LHCN-M2 (cell line): ENCODE measurements around the gene LIG1. TPM values are rescaled to one million over a fixed set of nuclear protein-coding genes. Genes with fewer than 3 reads are reported as not detected.
A peak's percentile ranks its signal among the peaks of the same experiment; 100 is the strongest.

Experiments
- DNase-seq: peaks from one replicate; pipeline ENCODE4 v3.0.0-alpha.2; 2012; ENCODE audit warnings: low read depth
- total RNA-seq: library from RNA; depleted of rRNA; stranded (reverse); fragments of >200 nt; gene quantifications from 2 replicates; pipeline ENCODE4 v1.2.3, GENCODE V29; 2014

Gene LIG1
- total RNA-seq, 1 experiment from 2014 or later: 49.8 TPM

GRCh38 chr19:48182434-48182833 is 12.3 kb upstream of the LIG1 start:
- DNase-seq: no peak

- DNase-seq: no peak
These were observed 11.4 kb upstream of the LIG1 start for GRCh38 chr19:48181505-48181904.

- DNase-seq: no peak
These were observed 6.1 kb upstream of the LIG1 start for GRCh38 chr19:48176226-48176625.

GRCh38 chr19:48175578-48175977 is 5.4 kb upstream of the LIG1 start:
- DNase-seq: no peak

GRCh38 chr19:48174445-48175030 is 4.4 kb upstream of the LIG1 start:
- DNase-seq: no peak

GRCh38 chr19:48171710-48172109 is 1.6 kb upstream of the LIG1 start:
- DNase-seq: no peak

- no peak for DNase-seq
These were observed 738 bp upstream of the LIG1 start for GRCh38 chr19:48170817-48171347.

- DNase-seq: peak; percentile 52
These were observed 586 bp downstream of the LIG1 start for GRCh38 chr19:48169578-48169938.

GRCh38 chr19:48168689-48169088 is 1.5 kb downstream of the LIG1 start:
- DNase-seq: no peak

GRCh38 chr19:48158210-48158790 is 11.8 kb downstream of the LIG1 start:
- no peak for DNase-seq

- DNase-seq: no peak
These were observed 16.1 kb downstream of the LIG1 start for GRCh38 chr19:48154003-48154402.

GRCh38 chr19:48152551-48152950 is 17.6 kb downstream of the LIG1 start:
- peak; percentile 50 for DNase-seq

- DNase-seq: no peak
These were observed 20.7 kb downstream of the LIG1 start for GRCh38 chr19:48149430-48149829.

GRCh38 chr19:48148576-48148975 is 21.6 kb downstream of the LIG1 start:
- DNase-seq: no peak

- DNase-seq: no peak
These were observed 22.5 kb downstream of the LIG1 start for GRCh38 chr19:48147597-48148175.

GRCh38 chr19:48139053-48139452 is 31.1 kb downstream of the LIG1 start:
- no peak for DNase-seq

GRCh38 chr19:48137411-48137810 is 32.7 kb downstream of the LIG1 start:
- DNase-seq: no peak

GRCh38 chr19:48136547-48136946 is 33.6 kb downstream of the LIG1 start:
- no peak for DNase-seq

- no peak for DNase-seq
These were observed 34.7 kb downstream of the LIG1 start for GRCh38 chr19:48135411-48135810.

- no peak for DNase-seq
These were observed 37.0 kb downstream of the LIG1 start for GRCh38 chr19:48133094-48133493.

- no peak for DNase-seq
These were observed 42.6 kb downstream of the LIG1 start for GRCh38 chr19:48127561-48127960.

- peak; percentile 96 for DNase-seq
These were observed 46.1 kb downstream of the LIG1 start for GRCh38 chr19:48123907-48124651.

- no peak for DNase-seq
These were observed 47.7 kb downstream of the LIG1 start for GRCh38 chr19:48122421-48122820.
